Testis (tissue), 2 donors: ENCODE results near the gene SCNN1A.

Experiments
- POLR2A ChIP-seq: fragments of 450-650 bp; IDR thresholded peaks from one replicate; pipeline ENCODE4 v1.6.1; 2017; ENCODE audit warnings: antibody characterized with exemption, mild to moderate bottlenecking, moderate library complexity
- TF ChIP-seq, protein P1 (sequence below), 3 experiments: fragments of 450-650 bp in 2 of 3; fragments of 200-600 bp in 1 of 3; sonication (generic) in 1 of 3; IDR thresholded peaks; one replicate each; pipeline ENCODE4 v1.5.1; 2016 to 2019; ENCODE audit warnings: antibody characterized with exemption in 3 of 3, mild to moderate bottlenecking in 2 of 3, moderate library complexity in 1 of 3

GRCh38 chr12:6340032-6340638, 35.2 kb downstream of the SCNN1A start:
- no peak for TF ChIP-seq POLR2A
- TF ChIP-seq, protein P1, sequence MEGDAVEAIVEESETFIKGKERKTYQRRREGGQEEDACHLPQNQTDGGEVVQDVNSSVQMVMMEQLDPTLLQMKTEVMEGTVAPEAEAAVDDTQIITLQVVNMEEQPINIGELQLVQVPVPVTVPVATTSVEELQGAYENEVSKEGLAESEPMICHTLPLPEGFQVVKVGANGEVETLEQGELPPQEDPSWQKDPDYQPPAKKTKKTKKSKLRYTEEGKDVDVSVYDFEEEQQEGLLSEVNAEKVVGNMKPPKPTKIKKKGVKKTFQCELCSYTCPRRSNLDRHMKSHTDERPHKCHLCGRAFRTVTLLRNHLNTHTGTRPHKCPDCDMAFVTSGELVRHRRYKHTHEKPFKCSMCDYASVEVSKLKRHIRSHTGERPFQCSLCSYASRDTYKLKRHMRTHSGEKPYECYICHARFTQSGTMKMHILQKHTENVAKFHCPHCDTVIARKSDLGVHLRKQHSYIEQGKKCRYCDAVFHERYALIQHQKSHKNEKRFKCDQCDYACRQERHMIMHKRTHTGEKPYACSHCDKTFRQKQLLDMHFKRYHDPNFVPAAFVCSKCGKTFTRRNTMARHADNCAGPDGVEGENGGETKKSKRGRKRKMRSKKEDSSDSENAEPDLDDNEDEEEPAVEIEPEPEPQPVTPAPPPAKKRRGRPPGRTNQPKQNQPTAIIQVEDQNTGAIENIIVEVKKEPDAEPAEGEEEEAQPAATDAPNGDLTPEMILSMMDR (IDR thresholded peaks at IDR 0.05), result no peak
